GM12891 (cell line): ENCODE results near the gene ZNF202.

ENCODE experiments used
- PAX5 ChIP-seq: IDR thresholded peaks from 2 replicates; pipeline ENCODE4 v1.6.1; 2011; ENCODE audit warnings: low read length, moderate library complexity, mild to moderate bottlenecking; ENCODE audit not compliant: insufficient read depth, severe bottlenecking
- POLR2A ChIP-seq: IDR thresholded peaks from 2 replicates; pipeline ENCODE4 v1.6.1; 2011; ENCODE audit warnings: low read depth, low read length, control low read depth
- POLR2AphosphoS5 ChIP-seq: IDR thresholded peaks from 2 replicates; pipeline ENCODE4 v1.6.1; 2011; ENCODE audit warnings: low read depth, low read length, control low read depth
- TAF1 ChIP-seq: IDR thresholded peaks from 2 replicates; pipeline ENCODE4 v1.6.1; 2011; ENCODE audit warnings: low read depth, low read length, control low read depth

DNA sequence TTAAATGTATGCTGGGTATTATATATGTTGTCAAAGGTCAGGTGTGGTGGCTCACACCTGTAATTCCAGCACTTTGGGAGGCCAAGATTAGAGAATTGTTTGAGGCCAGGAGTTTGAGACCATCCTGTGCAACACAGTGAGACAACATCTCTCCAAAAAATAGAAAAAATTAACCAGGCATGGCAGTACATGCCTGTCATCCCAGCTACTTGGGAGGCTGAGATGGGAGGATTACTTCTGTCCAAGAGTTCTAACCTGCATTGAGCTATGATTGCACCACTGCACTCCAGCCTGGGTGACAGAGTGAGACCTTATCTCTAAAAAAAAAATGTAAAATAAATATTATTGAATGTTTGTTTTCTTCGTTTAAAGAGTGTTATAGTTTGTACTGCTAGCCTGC is 24.1 kb upstream of the ZNF202 start:
- TF ChIP-seq POLR2A (no peak), POLR2AphosphoS5 (no peak), TAF1 (no peak), PAX5 (no peak)
